Erythroblast (primary cell): ENCODE data around the gene TFDP1.
"Not testable (repeated sequence)": the region's sequence is repeated elsewhere in the genome, so short reads cannot be mapped to it uniquely, and the experiment has no call there.

Experiments
- GATA1 ChIP-seq: IDR thresholded peaks from 2 replicates; pipeline ENCODE4 v1.6.1; 2011; ENCODE audit warnings: low read depth, mild to moderate bottlenecking, control low read depth, low read length, moderate library complexity
- POLR2A ChIP-seq: IDR thresholded peaks from 2 replicates; pipeline ENCODE4 v1.6.1; 2011; ENCODE audit warnings: mild to moderate bottlenecking, low read length

DNA sequence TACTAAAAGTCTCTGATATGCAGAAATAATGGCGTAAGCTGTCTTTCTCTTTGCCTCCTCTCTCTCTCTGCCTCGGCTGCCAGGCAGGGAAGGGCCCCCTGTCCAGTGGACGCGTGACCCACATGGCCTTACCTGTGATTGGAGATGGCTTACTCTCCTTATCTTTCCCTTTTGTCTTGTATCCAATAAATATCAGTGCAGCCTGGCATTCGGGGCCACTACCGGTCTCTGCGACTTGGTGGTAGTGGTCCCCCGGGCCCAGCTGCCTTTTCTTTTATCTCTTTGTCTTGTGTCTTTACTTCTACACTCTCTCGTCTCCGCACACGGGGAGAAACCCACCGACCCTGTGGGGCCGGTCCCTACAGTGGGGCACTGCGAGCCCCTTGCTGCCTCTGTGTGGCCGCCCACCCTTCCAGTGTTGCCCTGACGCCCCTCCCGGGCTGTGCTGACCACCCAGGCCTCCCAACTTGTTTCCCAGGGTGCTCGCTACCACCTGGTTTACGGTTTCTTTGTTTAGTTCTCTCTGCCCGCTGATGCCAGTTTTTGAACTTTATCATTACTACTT is 37.5 kb downstream of the TFDP1 start:
- not testable (repeated sequence) for TF ChIP-seq POLR2A, GATA1
